K562 (cell line): Measurements from ENCODE around the gene FANCG. TPM values are rescaled to one million over a fixed set of nuclear protein-coding genes. Genes with fewer than 3 reads are reported as not detected.

Source experiments
- CREM ChIP-seq: IDR thresholded peaks from 2 replicates; pipeline ENCODE4 v1.6.1; 2014; ENCODE audit warnings: antibody characterized with exemption, low read depth
- E2F6 ChIP-seq, 2 experiments: IDR thresholded peaks; 2 replicates each; pipeline ENCODE4 v1.6.1; 2011; ENCODE audit warnings: borderline replicate concordance in 1 of 2, control low read depth in 1 of 2, low read depth in 1 of 2, low read length in 1 of 2, mild to moderate bottlenecking in 1 of 2, mixed read lengths in 1 of 2, moderate library complexity in 1 of 2; ENCODE audit not compliant: insufficient read depth in 1 of 2, insufficient read length in 1 of 2, poor library complexity in 1 of 2, severe bottlenecking in 1 of 2; ENCODE audit errors: extremely low read depth in 1 of 2
- HMG20A ChIP-seq: fragments of 450-650 bp; formaldehyde crosslinking; conservative IDR thresholded peaks from 2 replicates; pipeline ENCODE4 v1.4.0; 2020; ENCODE audit warnings: mild to moderate bottlenecking, mixed read lengths
- KDM2B ChIP-seq: fragments of 250-450 bp; sonication (Bioruptor Pico); IDR thresholded peaks from 2 replicates; pipeline ENCODE4 v1.8.0; 2021; ENCODE audit warnings: mild to moderate bottlenecking, moderate library complexity
- KLF1 ChIP-seq: fragments of 450-650 bp; IDR thresholded peaks from 2 replicates; pipeline ENCODE4 v1.6.1; 2016; ENCODE audit warnings: missing genetic modification characterization, missing compliant biosample characterization
- REST ChIP-seq, 2 experiments: fragments of 450-650 bp; formaldehyde crosslinking in 1 of 2; IDR thresholded peaks; 2 replicates each; pipeline versions ENCODE4 v1.4.0 to v1.6.1; 2014 to 2020; ENCODE audit warnings: mild to moderate bottlenecking in 2 of 2, borderline replicate concordance in 1 of 2, low read depth in 1 of 2
- SRSF3 ChIP-seq: fragments of 200-400 bp; formaldehyde crosslinking; IDR thresholded peaks from 2 replicates; pipeline ENCODE4 v1.6.1; 2016; ENCODE audit warnings: mild to moderate bottlenecking, low read length, moderate library complexity; ENCODE audit not compliant: insufficient read depth
- U2AF2 ChIP-seq: fragments of 200-400 bp; formaldehyde crosslinking; optimal IDR thresholded peaks from 2 replicates; pipeline ENCODE3; 2017; ENCODE audit warnings: low read depth, mild to moderate bottlenecking, low read length
- polyA plus RNA-seq, 8 experiments: library from polyadenylated mRNA; depleted of rRNA in 4 of 8; stranded (reverse) in 5 of 8; unstranded in 3 of 8; fragments of >200 nt; fragmentation: Nextera tagmentation in 2 of 8; fragmentation: Illumina TruSeq in 1 of 8; extraction: Ambion mirVana in 2 of 8; extraction: Trizol in 1 of 8; gene quantifications; 2 replicates each; pipeline versions ENCODE4 v1.2.1 to v1.2.3, GENCODE V29; 2011 to 2014; ENCODE audit warnings: inconsistent platforms in 1 of 8, missing spikeins in 1 of 8
- total RNA-seq, 7 experiments: library from RNA; depleted of rRNA in 6 of 7; stranded (reverse); fragments of >200 nt in 6 of 7; fragmentation: Illumina TruSeq in 2 of 7; extraction: Trizol in 2 of 7; gene quantifications; 2 replicates each; pipeline versions ENCODE4 v1.2.1 to v1.2.3, GENCODE V29; 2011 to 2021; ENCODE audit warnings: low replicate concordance in 1 of 7

The FANCG gene
- total and polyA plus RNA-seq, 9 of the 15 experiments (the other 6 are each of a cell fraction or from before 2014, with no cell fraction given), result 7.5 to 43.9 (median 31.0) TPM

GRCh38 chr9:35051069-35051967 is 28.4 kb downstream of the FANCG start (continued):
- TF ChIP-seq REST (IDR thresholded peaks at IDR 0.05; ENCODE audit: borderline replicate concordance) (peak; percentile 54), REST (CRISPR knock-in tag; IDR thresholded peaks at IDR 0.05; ENCODE audit: low read depth) (no peak), SRSF3 (no peak), U2AF2 (no peak), KLF1 (no peak), HMG20A (no peak), E2F6 (IDR thresholded peaks at IDR 0.05; ENCODE audit: borderline replicate concordance in 1 of 2, extremely low read depth in 1 of 2, insufficient read depth in 1 of 2, insufficient read length in 1 of 2, low read depth in 1 of 2, low read length in 1 of 2, poor library complexity in 1 of 2, severe bottlenecking in 1 of 2) (no peak), KDM2B (no peak), CREM (no peak)
